Heart left ventricle (tissue), 16 donors: ENCODE data around the gene TSC22D1. TPM values are rescaled to one million over a fixed set of nuclear protein-coding genes. Genes with fewer than 3 reads are reported as not detected.

ENCODE experiments used
- ATAC-seq, 4 donors: fragments of 200-7000 bp; cut with Tn5 transposase; one replicate each; pipeline ENCODE4 v1.9.1; 2020 to 2022; ENCODE audit warnings: moderate library complexity in 4 of 4, mild to moderate bottlenecking in 3 of 4, moderate number of reproducible peaks in 1 of 4
- DNase-seq, 5 donors: peaks; one replicate each; pipeline ENCODE4 v3.0.0-alpha.2; 2020
- H3K27ac ChIP-seq, 12 donors: fragments of 200-600 bp; sonication (generic) in 4 of 12; one replicate each; pipeline versions ENCODE4 v1.5.0 to v1.8.0; 2016 to 2022; ENCODE audit warnings: mild to moderate bottlenecking in 2 of 12
- H3K27me3 ChIP-seq, 9 donors: fragments of 200-600 bp; sonication (generic) in 2 of 9; one replicate each; pipeline versions ENCODE4 v1.5.1 to v1.8.0; 2016 to 2022; ENCODE audit warnings: mild to moderate bottlenecking in 3 of 9
- H3K36me3 ChIP-seq, 9 donors: fragments of 200-600 bp; sonication (generic) in 2 of 9; one replicate each; pipeline versions ENCODE4 v1.5.0 to v1.8.0; 2018 to 2022; ENCODE audit warnings: mild to moderate bottlenecking in 2 of 9
- H3K4me1 ChIP-seq, 12 donors: fragments of 200-600 bp; sonication (generic) in 4 of 12; one replicate each; pipeline versions ENCODE4 v1.5.0 to v1.8.0; 2016 to 2022; ENCODE audit warnings: mild to moderate bottlenecking in 3 of 12
- H3K4me3 ChIP-seq, 12 donors: fragments of 200-600 bp; sonication (generic) in 4 of 12; one replicate each; pipeline versions ENCODE4 v1.5.0 to v1.8.0; 2017 to 2022; ENCODE audit warnings: mild to moderate bottlenecking in 9 of 12, moderate library complexity in 4 of 12
- H3K9me3 ChIP-seq, 12 donors: fragments of 200-600 bp; sonication (generic) in 4 of 12; one replicate each; pipeline versions ENCODE4 v1.5.0 to v1.8.0; 2016 to 2022; ENCODE audit warnings: mild to moderate bottlenecking in 1 of 12
- POLR2A ChIP-seq, 2 donors: fragments of 450-650 bp; IDR thresholded peaks; one replicate each; pipeline ENCODE4 v1.6.1; 2017; ENCODE audit warnings: antibody characterized with exemption in 2 of 2, mild to moderate bottlenecking in 2 of 2, moderate library complexity in 2 of 2
- WGBS, 4 donors: extraction: QIAGEN DNeasy Blood & Tissue Kit in 2 of 4; methylation state at CpG; one replicate each; pipeline versions ENCODE4 v1.1.5 to v1.1.7; 2013 to 2018; 5-methylcytosine and 5-hydroxymethylcytosine counted together
- intact Hi-C, 10 donors: fragments of 100-400 bp; cut with DNase I; formaldehyde crosslinking; loops; one replicate each; pipeline versions ENCODE4 v1.11.1 to v1.14.2; 2022
- polyA plus RNA-seq, 2 donors: library from polyadenylated mRNA; stranded (reverse); fragments of 200-250 nt; gene quantifications; one replicate each; pipeline ENCODE4 v1.2.3, GENCODE V29; 2013
- total RNA-seq, 9 donors: library from RNA; depleted of rRNA in 2 of 9; stranded (reverse); fragments of >200 nt in 2 of 9; fragmentation: NEBNext Ultra II Directional in 3 of 9; extraction: Animal tissue kit (Norgen Biotek cat#: 25700) in 3 of 9; gene quantifications; one replicate each; pipeline versions ENCODE4 v1.1.0 to v1.2.4, GENCODE V29; 2016 to 2023
- TF ChIP-seq, protein P1 (sequence below), 12 donors: fragments of 200-600 bp; sonication (generic) in 4 of 12; IDR thresholded peaks; one replicate each; pipeline versions ENCODE4 v1.5.0 to v1.8.0; 2018 to 2022; ENCODE audit warnings: antibody characterized with exemption in 12 of 12, mild to moderate bottlenecking in 5 of 12
- donor health status: ischemic (EF 13 %, LVEDD 7.1; RV severe dilation, severe dysfunction).
- donor health status: healthy with polysubstance abuse.
- donor health status: DM: no; HTN: yes; CAD: no.
- donor health status: DM: no; HTN: no; CAD: no.
- donor health status: ischemic (EF 25% LVEDD 6.9; RV normal size, moderate dysfunction).
- donor health status: ischemic (EF 25% LVEDD 5.7; RV mildly dilated, moderate dysfunction).
- donor health status: healthy.
- donor health status: DM: yes; HTN: yes; CAD: no.
- donor health status: ischemic (EF 35%, LVEDD 5.7; RV mildly dilated, moderate dysfunction).
- donor health status: nonischemic (EF 11% LVEDD 7.7; RV severe dilation, severe dysfunction).
- donor health status: DM: yes; HTN: yes; CAD: no.
- donor health status: PGD.
- donor health status: ischemic (EF 29% LVEDD 5.4; RV normal size, mild dysfunction).
- donor health status: nonischemic (EF 23%, LVEDD 6.1; RV moderate dilation, normal function).

The TSC22D1 gene
- total and polyA plus RNA-seq, 11 donors: 61.0 to 166 (median 125) TPM

- Histone ChIP-seq H3K27ac (no peak overlapping the region), H3K36me3 (no peaks in the 10 kb centered on the region), H3K9me3 (peaks cover 0 to 3% (median 0%) of the 10 kb centered on the region in 12 donors), H3K27me3 (no peaks in the 10 kb centered on the region), H3K4me1 (no peaks in the 10 kb centered on the region), H3K4me3 (no peak overlapping the region)
- no peak for ATAC-seq
- 85 to 97% (median 92%) methylated on average over 6 of the region's 6 CpGs for WGBS, 4 donors
- DNase-seq: no peak
- TF ChIP-seq, protein P1, sequence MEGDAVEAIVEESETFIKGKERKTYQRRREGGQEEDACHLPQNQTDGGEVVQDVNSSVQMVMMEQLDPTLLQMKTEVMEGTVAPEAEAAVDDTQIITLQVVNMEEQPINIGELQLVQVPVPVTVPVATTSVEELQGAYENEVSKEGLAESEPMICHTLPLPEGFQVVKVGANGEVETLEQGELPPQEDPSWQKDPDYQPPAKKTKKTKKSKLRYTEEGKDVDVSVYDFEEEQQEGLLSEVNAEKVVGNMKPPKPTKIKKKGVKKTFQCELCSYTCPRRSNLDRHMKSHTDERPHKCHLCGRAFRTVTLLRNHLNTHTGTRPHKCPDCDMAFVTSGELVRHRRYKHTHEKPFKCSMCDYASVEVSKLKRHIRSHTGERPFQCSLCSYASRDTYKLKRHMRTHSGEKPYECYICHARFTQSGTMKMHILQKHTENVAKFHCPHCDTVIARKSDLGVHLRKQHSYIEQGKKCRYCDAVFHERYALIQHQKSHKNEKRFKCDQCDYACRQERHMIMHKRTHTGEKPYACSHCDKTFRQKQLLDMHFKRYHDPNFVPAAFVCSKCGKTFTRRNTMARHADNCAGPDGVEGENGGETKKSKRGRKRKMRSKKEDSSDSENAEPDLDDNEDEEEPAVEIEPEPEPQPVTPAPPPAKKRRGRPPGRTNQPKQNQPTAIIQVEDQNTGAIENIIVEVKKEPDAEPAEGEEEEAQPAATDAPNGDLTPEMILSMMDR (IDR thresholded peaks at IDR 0.05): no peak
- TF ChIP-seq POLR2A (IDR thresholded peaks at IDR 0.05): no peak
- intact Hi-C loops: no loop called here
Observed at GRCh38 chr13:44592216-44592847, 16.2 kb upstream of the TSC22D1 start.

- Histone ChIP-seq H3K9me3 (no peaks in the 10 kb centered on the region), H3K36me3 (no peaks in the 10 kb centered on the region), H3K4me3 (no peak overlapping the region), H3K27ac (no peak overlapping the region), H3K27me3 (no peaks in the 10 kb centered on the region), H3K4me1 (no peaks in the 10 kb centered on the region)
- no peak for DNase-seq
- no peak for TF ChIP-seq POLR2A (IDR thresholded peaks at IDR 0.05)
- TF ChIP-seq, protein P1 (IDR thresholded peaks at IDR 0.05): no peak
- WGBS, 4 donors: 60 to 92% (median 85%) methylated on average over 1 to 15 of the region's 15 CpGs
- intact Hi-C loops: no loop called here
- no peak for ATAC-seq
Observed at GRCh38 chr13:44591316-44591715, 15.2 kb upstream of the TSC22D1 start.

- no peaks in the 10 kb centered on the region for H3K9me3 ChIP-seq
- ATAC-seq (no peak), DNase-seq (no peak)
- TF ChIP-seq, protein P1 (IDR thresholded peaks at IDR 0.05): no peak
- TF ChIP-seq POLR2A (IDR thresholded peaks at IDR 0.05): no peak
- H3K36me3 ChIP-seq: no peaks in the 10 kb centered on the region
- H3K4me1 ChIP-seq: peaks cover 0 to 6% (median 4%) of the 10 kb centered on the region in 12 donors
- 76 to 89% (median 84%) methylated on average over 3 of the region's 3 CpGs for WGBS, 4 donors
- H3K27me3 ChIP-seq: no peaks in the 10 kb centered on the region
- no peak overlapping the region for H3K4me3 ChIP-seq
- intact Hi-C loops: no loop called here
- no peak overlapping the region for H3K27ac ChIP-seq
Observed at GRCh38 chr13:44583137-44583536, 7.0 kb upstream of the TSC22D1 start.

DNA sequence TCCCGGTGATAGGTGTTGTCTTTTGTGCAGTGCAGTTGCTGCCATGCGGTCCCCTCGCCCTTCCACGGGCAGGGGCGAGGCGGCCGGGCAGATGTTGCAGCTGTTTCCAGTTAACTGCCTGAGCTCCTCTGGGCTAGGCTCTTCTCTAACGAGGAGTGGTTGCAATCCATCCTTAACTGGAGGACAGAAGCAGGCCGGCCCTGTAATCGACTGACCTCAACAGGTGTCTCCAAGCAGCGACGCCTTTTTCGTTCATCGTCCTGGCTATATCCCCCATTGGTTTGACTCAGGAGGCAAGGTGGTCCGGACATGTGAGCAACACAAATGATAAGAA lies 1.9 kb upstream of the TSC22D1 start:
- no peak for DNase-seq
- WGBS, 4 donors: 3 to 4% (median 4%) methylated on average over 12 to 15 of the region's 15 CpGs
- Histone ChIP-seq H3K4me3 (peak overlapping the region; percentile 72 to 98 (median 94)), H3K27ac (peak overlapping the region; percentile 92 to 99 (median 97)), H3K4me1 (peaks cover 0 to 37% (median 30%) of the 10 kb centered on the region in 12 donors), H3K27me3 (no peaks in the 10 kb centered on the region), H3K9me3 (no peaks in the 10 kb centered on the region), H3K36me3 (no peaks in the 10 kb centered on the region)
- ATAC-seq: peak in 1 of 4 donors; percentile 0
- intact Hi-C loops: loop anchor here in 8 of 10 donors (5.0 to 10.0 kb wide), 11 partner anchors 91 to 394 kb away; no protein-coding TSS in a partner anchor
- TF ChIP-seq, protein P1 (IDR thresholded peaks at IDR 0.05): no peak
- no peak for TF ChIP-seq POLR2A (IDR thresholded peaks at IDR 0.05)
